Esophagus muscularis mucosa (tissue), 4 donors: ENCODE data around the gene CHD3.

Experiments used
- CTCF ChIP-seq, 3 experiments: fragments of 200-600 bp in 2 of 3; fragments of 450-650 bp in 1 of 3; sonication (generic) in 2 of 3; IDR thresholded peaks; one replicate each; pipeline ENCODE4 v1.5.1; 2017 to 2019; ENCODE audit warnings: antibody characterized with exemption in 3 of 3, mild to moderate bottlenecking in 2 of 3, moderate library complexity in 1 of 3
- EP300 ChIP-seq: sonication (generic); formaldehyde crosslinking; IDR thresholded peaks from one replicate; pipeline ENCODE4 v1.6.1; 2017; ENCODE audit warnings: antibody characterized with exemption
- POLR2AphosphoS5 ChIP-seq, 2 donors: sonication (generic); formaldehyde crosslinking; IDR thresholded peaks; one replicate each; pipeline ENCODE4 v1.6.1; 2017; ENCODE audit warnings: antibody characterized with exemption in 2 of 2

DNA sequence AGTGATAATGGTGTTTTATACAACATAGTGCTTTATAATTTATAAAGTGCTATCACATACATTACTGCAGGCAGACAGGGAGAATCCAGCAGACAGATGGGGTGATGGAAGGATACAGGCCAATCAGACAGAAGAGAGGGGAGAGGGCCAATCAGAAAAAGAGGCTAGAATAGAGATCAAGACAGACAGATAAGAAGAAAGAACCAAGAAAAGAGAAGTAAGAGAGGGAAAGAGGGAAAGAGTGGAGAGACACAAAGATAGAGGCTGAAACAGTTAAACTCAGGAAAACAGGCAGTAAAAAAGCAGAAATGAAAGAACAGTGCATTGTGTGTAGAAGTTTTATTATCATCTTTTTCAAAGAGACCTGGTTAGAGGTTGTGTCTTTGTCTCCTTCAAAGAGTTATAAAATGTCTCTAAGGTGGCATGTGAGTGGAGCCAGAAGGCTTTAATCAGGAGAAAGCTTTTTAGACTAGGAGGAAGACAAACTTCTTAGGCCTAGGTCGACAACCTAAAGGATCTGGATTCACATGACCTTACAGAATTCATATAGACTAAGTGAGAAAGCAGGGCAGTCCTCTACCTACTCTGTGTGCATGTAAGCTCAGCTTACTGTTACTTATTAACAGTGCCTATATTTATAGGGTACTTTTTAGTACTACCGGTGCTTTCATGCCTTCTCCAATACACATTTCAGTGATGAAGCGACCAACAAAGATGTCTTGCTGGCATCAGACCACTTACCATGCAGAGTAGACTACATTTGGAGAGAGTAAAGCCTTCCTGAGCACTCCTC is 8.3 kb upstream of the CHD3 start:
- no peak for TF ChIP-seq CTCF (IDR thresholded peaks at IDR 0.05)
- no peak for TF ChIP-seq EP300
- TF ChIP-seq POLR2AphosphoS5 (IDR thresholded peaks at IDR 0.05): no peak
